Fibroblast of skin of abdomen (primary cell): ENCODE results near the gene PRKCZ.

Experiments used
- DNase-seq: peaks from one replicate; pipeline ENCODE4 v3.0.0-alpha.2; 2013

PRKCZ gene

GRCh38 chr1:2181271-2181670 is 131.1 kb downstream of the PRKCZ start:
- DNase-seq, result no peak

- DNase-seq, result no peak
Measured at GRCh38 chr1:2181752-2182151, 131.5 kb downstream of the PRKCZ start.

GRCh38 chr1:2182376-2182775 is 132.2 kb downstream of the PRKCZ start:
- no peak for DNase-seq

- no peak for DNase-seq
Measured at GRCh38 chr1:2183937-2184334, 133.7 kb downstream of the PRKCZ start.

- no peak for DNase-seq
Measured at GRCh38 chr1:2184531-2184930, 134.3 kb downstream of the PRKCZ start.

- no peak for DNase-seq
Measured at GRCh38 chr1:2184934-2185333, 134.7 kb downstream of the PRKCZ start.

- no peak for DNase-seq
Measured at GRCh38 chr1:2185880-2186855, 136.0 kb downstream of the PRKCZ start.

GRCh38 chr1:2186901-2187300 is 136.7 kb downstream of the PRKCZ start:
- no peak for DNase-seq

GRCh38 chr1:2187619-2188018 is 137.4 kb downstream of the PRKCZ start:
- DNase-seq, result no peak

GRCh38 chr1:2188336-2188735 is 138.1 kb downstream of the PRKCZ start:
- no peak for DNase-seq

GRCh38 chr1:2189459-2190425 is 139.5 kb downstream of the PRKCZ start:
- peak; percentile 93 for DNase-seq

GRCh38 chr1:2190491-2190976 is 140.3 kb downstream of the PRKCZ start:
- no peak for DNase-seq

- peak; percentile 66 for DNase-seq
Measured at GRCh38 chr1:2192031-2192995, 142.1 kb downstream of the PRKCZ start.

GRCh38 chr1:2193514-2194281 is 143.5 kb downstream of the PRKCZ start:
- no peak for DNase-seq

- DNase-seq, result peak; percentile 73
Measured at GRCh38 chr1:2194319-2194897, 144.2 kb downstream of the PRKCZ start, which contains the start of gene FAAP20. Gene FAAP20, minus strand, starts transcription at chr1:2194772. Its CDS starts 23 bp downstream, at chr1:2194749.

GRCh38 chr1:2194898-2195673 is 144.9 kb downstream of the PRKCZ start:
- peak; percentile 88 for DNase-seq

- no peak for DNase-seq
Measured at GRCh38 chr1:2195785-2196184, 145.6 kb downstream of the PRKCZ start.

- no peak for DNase-seq
Measured at GRCh38 chr1:2196901-2197638, 146.9 kb downstream of the PRKCZ start.

- DNase-seq, result no peak
Measured at GRCh38 chr1:2197707-2198165, 147.5 kb downstream of the PRKCZ start.
